AG04450 (cell line): ENCODE measurements around the gene FCRL6. TPM values are rescaled to one million over a fixed set of nuclear protein-coding genes. Genes with fewer than 3 reads are reported as not detected.

Experiments used
- CTCF ChIA-PET: fragments of 300-600, 350-600 bp; formaldehyde crosslinking; extraction: SDS; loops from one replicate; lab custom pipeline; 2022; ENCODE audit warnings: antibody characterized with exemption, inconsistent platforms; lab: Charles Lee
- POLR2A ChIA-PET: fragments of 350-600 bp; formaldehyde crosslinking; extraction: SDS; loops from one replicate; lab custom pipeline; 2021; ENCODE audit warnings: antibody characterized with exemption, inconsistent platforms; lab: Yijun Ruan, JAX
- DNase-seq: peaks from one replicate; pipeline ENCODE4 v3.0.0-alpha.2; 2011; ENCODE audit warnings: low read depth, low spot score
- H3K27ac ChIP-seq: one replicate; pipeline ENCODE4 v1.5.1; 2012; ENCODE audit warnings: low read depth, low read length, control low read depth
- H3K27me3 ChIP-seq: one replicate; pipeline ENCODE4 v1.6.0; 2012; ENCODE audit warnings: low read length; ENCODE audit not compliant: control insufficient read depth, insufficient read depth
- H3K4me3 ChIP-seq: 2 replicates; pipeline ENCODE4 v1.5.1; 2011; ENCODE audit warnings: mild to moderate bottlenecking, low read depth, low read length, control low read depth
- H3K9me3 ChIP-seq: 2 replicates; pipeline ENCODE4 v1.5.1; 2012; ENCODE audit warnings: low read length; ENCODE audit not compliant: control insufficient read depth, insufficient read depth
- polyA plus RNA-seq: library from polyadenylated mRNA; depleted of rRNA; stranded (reverse); fragments of >200 nt; gene quantifications from 2 replicates; pipeline ENCODE4 v1.2.3, GENCODE V29; 2011
- TF ChIP-seq, protein P1 (sequence below): IDR thresholded peaks from 2 replicates; pipeline ENCODE4 v1.5.1; 2011; ENCODE audit warnings: low read depth, low read length, control low read depth, inconsistent platforms

The FCRL6 gene
- polyA plus RNA-seq, 1 experiment: not detected

GRCh38 chr1:159779403-159779851 lies 22.7 kb upstream of the FCRL6 start:
- DNase-seq: peak; percentile 7
- Histone ChIP-seq H3K9me3 (no peaks in the 10 kb centered on the region; the same call in 1 of the 2 replicates), H3K27ac (no peak overlapping the region), H3K4me3 (no peak overlapping the region), H3K27me3 (peaks cover 4% of the 10 kb centered on the region)
- POLR2A ChIA-PET: no interaction called here
- TF ChIP-seq, protein P1, sequence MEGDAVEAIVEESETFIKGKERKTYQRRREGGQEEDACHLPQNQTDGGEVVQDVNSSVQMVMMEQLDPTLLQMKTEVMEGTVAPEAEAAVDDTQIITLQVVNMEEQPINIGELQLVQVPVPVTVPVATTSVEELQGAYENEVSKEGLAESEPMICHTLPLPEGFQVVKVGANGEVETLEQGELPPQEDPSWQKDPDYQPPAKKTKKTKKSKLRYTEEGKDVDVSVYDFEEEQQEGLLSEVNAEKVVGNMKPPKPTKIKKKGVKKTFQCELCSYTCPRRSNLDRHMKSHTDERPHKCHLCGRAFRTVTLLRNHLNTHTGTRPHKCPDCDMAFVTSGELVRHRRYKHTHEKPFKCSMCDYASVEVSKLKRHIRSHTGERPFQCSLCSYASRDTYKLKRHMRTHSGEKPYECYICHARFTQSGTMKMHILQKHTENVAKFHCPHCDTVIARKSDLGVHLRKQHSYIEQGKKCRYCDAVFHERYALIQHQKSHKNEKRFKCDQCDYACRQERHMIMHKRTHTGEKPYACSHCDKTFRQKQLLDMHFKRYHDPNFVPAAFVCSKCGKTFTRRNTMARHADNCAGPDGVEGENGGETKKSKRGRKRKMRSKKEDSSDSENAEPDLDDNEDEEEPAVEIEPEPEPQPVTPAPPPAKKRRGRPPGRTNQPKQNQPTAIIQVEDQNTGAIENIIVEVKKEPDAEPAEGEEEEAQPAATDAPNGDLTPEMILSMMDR: no peak
- CTCF ChIA-PET: interaction anchor here (1.1 to 3.3 kb wide), 3 partner anchors 19 to 228 kb away, joined by 6 to 18 read pairs (median 10); no protein-coding TSS in a partner anchor

- CTCF ChIA-PET: interaction anchor here (0.6 to 3.7 kb wide), 29 partner anchors 9 to 775 kb away, joined by 3 to 98 read pairs (median 4); partner anchors contain the start of genes FCRL6 and IGSF9
- no peak within 1 kb of the TSS for H3K27ac ChIP-seq
- POLR2A ChIA-PET: no interaction called here
Measured at GRCh38 chr1:159780583-159781582, 21.3 kb upstream of the FCRL6 start, which contains the start of gene DUSP23. Gene DUSP23 (plus strand): TSS chr1:159780962. CDS start chr1:159781101, 139 bp downstream.

GRCh38 chr1:159781992-159782391 lies 20.2 kb upstream of the FCRL6 start:
- Histone ChIP-seq H3K27me3 (no peaks in the 10 kb centered on the region), H3K4me3 (no peak overlapping the region), H3K27ac (no peak overlapping the region), H3K9me3 (no peaks in the 10 kb centered on the region; the same call in 1 of the 2 replicates)
- DNase-seq: no peak
- CTCF ChIA-PET: interaction anchor here (1.4 to 3.7 kb wide), 7 partner anchors 17 to 226 kb away, joined by 4 to 98 read pairs (median 15); partner anchors contain the start of gene IGSF9
- POLR2A ChIA-PET: no interaction called here
- TF ChIP-seq, protein P1: no peak

More at GRCh38 chr1:159780583-159781582, 21.3 kb upstream of the FCRL6 start, which contains the start of gene DUSP23:
- DNase-seq: peak; percentile 94
- no peaks in the 10 kb centered on the region; the same call in 1 of the 2 replicates for H3K9me3 ChIP-seq
- H3K27me3 ChIP-seq: peaks cover 4% of the 10 kb centered on the region
- H3K4me3 ChIP-seq: peak within 1 kb of the TSS; percentile 74
- TF ChIP-seq, protein P1: peak; percentile 96

- H3K9me3 ChIP-seq: no peaks in the 10 kb centered on the region; the same call in 1 of the 2 replicates
- no peaks in the 10 kb centered on the region for H3K27me3 ChIP-seq
- no peak overlapping the region for H3K27ac ChIP-seq
- POLR2A ChIA-PET: no interaction called here
- TF ChIP-seq, protein P1: no peak
- CTCF ChIA-PET: interaction anchor here (1.3 to 3.7 kb wide), 2 partner anchors 15 to 107 kb away, joined by 6 to 98 read pairs; no protein-coding TSS in a partner anchor
- no peak for DNase-seq
- H3K4me3 ChIP-seq: no peak overlapping the region
Measured at GRCh38 chr1:159783724-159784123, 18.4 kb upstream of the FCRL6 start.
